IMR-90 (cell line): Measurements from ENCODE around the gene KRT37. TPM values are rescaled to one million over a fixed set of nuclear protein-coding genes. Genes with fewer than 3 reads are reported as not detected.

Experiments used
- ATAC-seq: fragments of 200-7000 bp; cut with Tn5 transposase; 2 replicates; pipeline ENCODE4 v1.9.1; 2020; ENCODE audit warnings: low read depth, mild to moderate bottlenecking, moderate library complexity
- BruUV-seq: library from RNA; stranded (reverse); fragments of 400-500 nt; replicated peaks from 2 replicates; lab custom pipeline; 2021; lab: Mats Ljungman, UMichigan
- CTCF ChIA-PET: fragments of 300-600 bp; formaldehyde crosslinking; extraction: SDS; loops from one replicate; lab custom pipeline; 2021; ENCODE audit warnings: antibody characterized with exemption; lab: Yijun Ruan, JAX
- POLR2A ChIA-PET: fragments of 300-600 bp; sonication (Branson Sonifier 250); formaldehyde crosslinking; loops from one replicate; lab custom pipeline; 2022; ENCODE audit warnings: antibody characterized with exemption; ENCODE audit not compliant: unreplicated experiment; lab: Charles Lee
- DNase-seq: peaks from one replicate; pipeline ENCODE4 v3.0.0; 2013
- H2AFZ ChIP-seq: replicated peaks from 2 replicates; pipeline ENCODE3; 2013; ENCODE audit warnings: low read length, mild to moderate bottlenecking; ENCODE audit not compliant: poor library complexity
- H2AK5ac ChIP-seq: 2 replicates; pipeline ENCODE4 v1.6.1; 2013; ENCODE audit warnings: low read depth, low read length, inconsistent platforms
- H2AK9ac ChIP-seq: replicated peaks from 2 replicates; pipeline ENCODE3; 2013; ENCODE audit warnings: mild to moderate bottlenecking, low read depth, low read length, moderate library complexity; ENCODE audit not compliant: poor library complexity
- H2BK120ac ChIP-seq: 2 replicates; pipeline ENCODE4 v1.6.1; 2013; ENCODE audit warnings: low read depth, low read length, inconsistent platforms
- H2BK15ac ChIP-seq: 3 replicates; pipeline ENCODE4 v1.6.1; 2013; ENCODE audit warnings: low read depth, low read length, inconsistent platforms
- H2BK20ac ChIP-seq: 2 replicates; pipeline ENCODE4 v1.6.1; 2013; ENCODE audit warnings: low read depth, mild to moderate bottlenecking, inconsistent platforms, low read length, moderate library complexity
- H2BK5ac ChIP-seq: 2 replicates; pipeline ENCODE4 v1.6.1; 2013; ENCODE audit warnings: mild to moderate bottlenecking, low read depth, low read length, inconsistent platforms; ENCODE audit not compliant: poor library complexity, severe bottlenecking
- H3K14ac ChIP-seq: replicated peaks from 2 replicates; pipeline ENCODE4 v1.6.1; 2013; ENCODE audit warnings: low read depth, low read length, inconsistent platforms
- H3K18ac ChIP-seq: 2 replicates; pipeline ENCODE4 v1.6.1; 2013; ENCODE audit warnings: low read depth, low read length, control low read depth
- H3K23ac ChIP-seq: 2 replicates; pipeline ENCODE4 v1.6.1; 2013; ENCODE audit warnings: low read depth, low read length, inconsistent platforms
- H3K27ac ChIP-seq: 2 replicates; pipeline ENCODE4 v1.5.1; 2013; ENCODE audit warnings: mild to moderate bottlenecking, control low read depth, low read length; ENCODE audit not compliant: insufficient read depth
- H3K27me3 ChIP-seq: 2 replicates; pipeline ENCODE4 v1.6.1; 2013; ENCODE audit warnings: low read length; ENCODE audit not compliant: control insufficient read depth, insufficient read depth
- H3K36me3 ChIP-seq: 2 replicates; pipeline ENCODE4 v1.6.1; 2013; ENCODE audit warnings: low read length, mixed read lengths; ENCODE audit not compliant: control insufficient read depth, insufficient read depth
- H3K4ac ChIP-seq: 2 replicates; pipeline ENCODE4 v1.6.1; 2013; ENCODE audit warnings: low read depth, low read length, inconsistent platforms
- H3K4me1 ChIP-seq: 2 replicates; pipeline ENCODE4 v1.6.1; 2013; ENCODE audit warnings: low read length, mixed read lengths; ENCODE audit not compliant: control insufficient read depth, insufficient read depth
- H3K4me2 ChIP-seq: 2 replicates; pipeline ENCODE4 v1.6.1; 2013; ENCODE audit warnings: low read depth, mild to moderate bottlenecking, control low read depth, low read length, moderate library complexity
- H3K4me3 ChIP-seq: 2 replicates; pipeline ENCODE4 v1.5.1; 2013; ENCODE audit warnings: low read depth, mild to moderate bottlenecking, control low read depth, low read length, moderate library complexity; ENCODE audit not compliant: insufficient read depth
- H3K56ac ChIP-seq: 2 replicates; pipeline ENCODE4 v1.6.1; 2013; ENCODE audit warnings: low read length, inconsistent platforms; ENCODE audit not compliant: insufficient read depth; ENCODE audit errors: extremely low read depth
- H3K79me1 ChIP-seq, 2 experiments: 2 replicates each; pipeline ENCODE4 v1.6.1; 2013; ENCODE audit warnings: low read length in 2 of 2, inconsistent platforms in 1 of 2, low read depth in 1 of 2
- H3K9ac ChIP-seq: 2 replicates; pipeline ENCODE4 v1.6.1; 2013; ENCODE audit warnings: low read depth, low read length, control low read depth
- H3K9me1 ChIP-seq: 2 replicates; pipeline ENCODE4 v1.6.1; 2013; ENCODE audit warnings: low read length, inconsistent platforms; ENCODE audit not compliant: insufficient read depth
- H3K9me3 ChIP-seq: 2 replicates; pipeline ENCODE4 v1.6.1; 2013; ENCODE audit warnings: low read length; ENCODE audit not compliant: control insufficient read depth, insufficient read depth
- H4K20me1 ChIP-seq: 2 replicates; pipeline ENCODE4 v1.6.1; 2013; ENCODE audit warnings: low read length, inconsistent platforms; ENCODE audit not compliant: insufficient read depth
- H4K5ac ChIP-seq: 2 replicates; pipeline ENCODE4 v1.6.1; 2013; ENCODE audit warnings: mild to moderate bottlenecking, low read depth, low read length, control low read depth
- H4K8ac ChIP-seq, 2 experiments: 2 replicates each; pipeline ENCODE4 v1.6.1; 2013; ENCODE audit warnings: low read depth in 2 of 2, low read length in 2 of 2, control low read depth in 1 of 2, inconsistent platforms in 1 of 2
- H4K91ac ChIP-seq: 2 replicates; pipeline ENCODE4 v1.6.1; 2013; ENCODE audit warnings: low read depth, low read length, inconsistent platforms; ENCODE audit not compliant: insufficient read depth
- CHD1 ChIP-seq: IDR thresholded peaks from 2 replicates; pipeline ENCODE4 v1.6.1; 2012; ENCODE audit warnings: low read depth, low read length, improper control_type of control experiment
- NFE2L2 ChIP-seq: fragments of 150-350 bp; IDR thresholded peaks from 2 replicates; pipeline ENCODE4 v1.6.1; 2016; ENCODE audit warnings: low read depth, mild to moderate bottlenecking, low read length
- POLR2A ChIP-seq: IDR thresholded peaks from 2 replicates; pipeline ENCODE4 v1.6.1; 2012; ENCODE audit warnings: mild to moderate bottlenecking, low read depth, low read length
- RCOR1 ChIP-seq: IDR thresholded peaks from 2 replicates; pipeline ENCODE4 v1.6.1; 2012; ENCODE audit warnings: mild to moderate bottlenecking, low read length, improper control_type of control experiment; ENCODE audit not compliant: insufficient replicate concordance
- WGBS, 2 experiments: methylation state at CpG; one replicate each; pipeline versions ENCODE4 v1.1.5 to v1.1.7; 2013; ENCODE audit warnings: missing lambda C conversion rate in 2 of 2; ENCODE audit not compliant: insufficient read length in 1 of 2; ENCODE audit errors: extremely low coverage in 2 of 2; 5-methylcytosine and 5-hydroxymethylcytosine counted together
- dilution Hi-C: fragments of 300-500 bp; cut with HindIII; formaldehyde crosslinking; loops from one replicate; pipeline ENCODE4 v1.14.3; 2018; ENCODE audit warnings: low sequenced_read_pairs; ENCODE audit not compliant: unreplicated experiment
- in situ Hi-C: fragments of 300-500 bp; cut with MboI; formaldehyde crosslinking; loops from 3 replicates; pipeline ENCODE4 v1.14.3; 2019; ENCODE audit warnings: low sequenced_read_pairs, inconsistent platforms, mixed read lengths
- intact Hi-C: fragments of 100-400 bp; cut with micrococcal nuclease; formaldehyde crosslinking; loops from 2 replicates; pipeline ENCODE4 v1.10.0; 2022
- polyA plus RNA-seq, 3 experiments: library from polyadenylated mRNA; depleted of rRNA; stranded (reverse); fragments of >200 nt; gene quantifications; 2 replicates each; pipeline ENCODE4 v1.2.3, GENCODE V29; 2012; ENCODE audit warnings: low replicate concordance in 1 of 3
- total RNA-seq: library from RNA; depleted of rRNA; stranded (reverse); fragments of >200 nt; gene quantifications from 2 replicates; pipeline ENCODE4 v1.2.3, GENCODE V29; 2012
- TF ChIP-seq, protein P1 (sequence below): fragments of 150-350 bp; IDR thresholded peaks from 2 replicates; pipeline ENCODE4 v1.6.1; 2016; ENCODE audit warnings: low read depth, mild to moderate bottlenecking, low read length, moderate library complexity, borderline replicate concordance
- TF ChIP-seq, protein P2 (sequence below): conservative IDR thresholded peaks from 2 replicates; pipeline ENCODE4 v1.5.1; 2012; ENCODE audit warnings: mild to moderate bottlenecking, low read depth, low read length, improper control_type of control experiment
- TF ChIP-seq, protein P3 (sequence below): fragments of 150-350 bp; IDR thresholded peaks from 2 replicates; pipeline ENCODE4 v1.6.1; 2017; ENCODE audit warnings: mild to moderate bottlenecking, antibody characterized with exemption, low read length, low read depth

Gene KRT37
- total and polyA plus RNA-seq, 2 of the 4 experiments (the other 2 are of a cell fraction) = not detected

DNA sequence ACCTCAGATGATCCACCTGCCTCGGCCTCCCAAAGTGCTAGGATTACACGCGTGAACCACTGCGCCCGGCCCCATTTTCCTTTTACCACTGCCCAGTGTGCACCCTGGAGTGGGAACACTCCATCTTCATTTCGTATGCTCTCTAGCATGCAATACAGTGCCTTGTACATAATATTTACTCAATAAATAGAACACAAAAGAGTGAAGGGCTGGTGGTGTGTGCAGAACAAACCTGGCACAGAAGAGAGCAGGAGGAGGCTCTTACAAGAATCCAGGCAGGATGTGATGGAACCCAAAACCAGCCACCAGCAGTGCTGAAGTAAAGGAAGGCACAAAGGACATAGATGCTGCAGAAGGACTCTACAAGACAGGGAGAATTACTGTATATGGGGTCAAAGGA, 7.3 kb downstream of the KRT37 start:
- Histone ChIP-seq H3K9ac (no peak overlapping the region), H3K4me2 (no peak overlapping the region), H3K4me1 (peaks cover 36% of the 10 kb centered on the region), H2BK120ac (peak overlapping the region; percentile 56), H2BK5ac (peak overlapping the region; percentile 36), H3K27me3 (no peaks in the 10 kb centered on the region), H4K8ac (peak overlapping the region; percentile 58 to 67; a peak in 3 of 4 replicates), H4K91ac (peak overlapping the region; percentile 62), H2AK9ac (peak overlapping the region; percentile 9), H2AK5ac (peak overlapping the region; percentile 85), H3K27ac (peak overlapping the region; percentile 11; the same call in 1 of the 2 replicates), H3K4me3 (no peak overlapping the region), H2AFZ (peak overlapping the region; percentile 1), H3K9me1 (peaks cover 29% of the 10 kb centered on the region), H3K18ac (peak overlapping the region; percentile 74; the same call in 1 of the 2 replicates), H3K79me1 (no peaks in the 10 kb centered on the region), H3K14ac (peak overlapping the region; percentile 89), H3K36me3 (no peaks in the 10 kb centered on the region), H3K23ac (0 out of 2 replicates have a peak overlapping the region, but pooled peaks have one; percentile 58), H3K4ac (peak overlapping the region; percentile 65), H3K56ac (no peak overlapping the region), H2BK15ac (peak overlapping the region; percentile 75), H2BK20ac (peak overlapping the region; percentile 54), H3K9me3 (no peaks in the 10 kb centered on the region), H4K20me1 (no peaks in the 10 kb centered on the region), H4K5ac (peak overlapping the region; percentile 83)
- ChIA-PET POLR2A (no interaction called here), CTCF (no interaction called here)
- dilution Hi-C loops (no loop called here), in situ Hi-C loops (no loop called here), intact Hi-C loops (no loop called here)
- BruUV-seq = no TSS peak
- DNase-seq = no peak
- 96% methylated on average over 5 of the region's 6 CpGs; no CpG with 5 or more reads in 1 of the 2 experiments for WGBS, 2 experiments
- TF ChIP-seq, protein P1, sequence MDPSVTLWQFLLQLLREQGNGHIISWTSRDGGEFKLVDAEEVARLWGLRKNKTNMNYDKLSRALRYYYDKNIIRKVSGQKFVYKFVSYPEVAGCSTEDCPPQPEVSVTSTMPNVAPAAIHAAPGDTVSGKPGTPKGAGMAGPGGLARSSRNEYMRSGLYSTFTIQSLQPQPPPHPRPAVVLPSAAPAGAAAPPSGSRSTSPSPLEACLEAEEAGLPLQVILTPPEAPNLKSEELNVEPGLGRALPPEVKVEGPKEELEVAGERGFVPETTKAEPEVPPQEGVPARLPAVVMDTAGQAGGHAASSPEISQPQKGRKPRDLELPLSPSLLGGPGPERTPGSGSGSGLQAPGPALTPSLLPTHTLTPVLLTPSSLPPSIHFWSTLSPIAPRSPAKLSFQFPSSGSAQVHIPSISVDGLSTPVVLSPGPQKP = no peak
- TF ChIP-seq, protein P2, sequence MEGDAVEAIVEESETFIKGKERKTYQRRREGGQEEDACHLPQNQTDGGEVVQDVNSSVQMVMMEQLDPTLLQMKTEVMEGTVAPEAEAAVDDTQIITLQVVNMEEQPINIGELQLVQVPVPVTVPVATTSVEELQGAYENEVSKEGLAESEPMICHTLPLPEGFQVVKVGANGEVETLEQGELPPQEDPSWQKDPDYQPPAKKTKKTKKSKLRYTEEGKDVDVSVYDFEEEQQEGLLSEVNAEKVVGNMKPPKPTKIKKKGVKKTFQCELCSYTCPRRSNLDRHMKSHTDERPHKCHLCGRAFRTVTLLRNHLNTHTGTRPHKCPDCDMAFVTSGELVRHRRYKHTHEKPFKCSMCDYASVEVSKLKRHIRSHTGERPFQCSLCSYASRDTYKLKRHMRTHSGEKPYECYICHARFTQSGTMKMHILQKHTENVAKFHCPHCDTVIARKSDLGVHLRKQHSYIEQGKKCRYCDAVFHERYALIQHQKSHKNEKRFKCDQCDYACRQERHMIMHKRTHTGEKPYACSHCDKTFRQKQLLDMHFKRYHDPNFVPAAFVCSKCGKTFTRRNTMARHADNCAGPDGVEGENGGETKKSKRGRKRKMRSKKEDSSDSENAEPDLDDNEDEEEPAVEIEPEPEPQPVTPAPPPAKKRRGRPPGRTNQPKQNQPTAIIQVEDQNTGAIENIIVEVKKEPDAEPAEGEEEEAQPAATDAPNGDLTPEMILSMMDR = no peak
- TF ChIP-seq, protein P3, sequence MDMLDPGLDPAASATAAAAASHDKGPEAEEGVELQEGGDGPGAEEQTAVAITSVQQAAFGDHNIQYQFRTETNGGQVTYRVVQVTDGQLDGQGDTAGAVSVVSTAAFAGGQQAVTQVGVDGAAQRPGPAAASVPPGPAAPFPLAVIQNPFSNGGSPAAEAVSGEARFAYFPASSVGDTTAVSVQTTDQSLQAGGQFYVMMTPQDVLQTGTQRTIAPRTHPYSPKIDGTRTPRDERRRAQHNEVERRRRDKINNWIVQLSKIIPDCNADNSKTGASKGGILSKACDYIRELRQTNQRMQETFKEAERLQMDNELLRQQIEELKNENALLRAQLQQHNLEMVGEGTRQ = no peak
- no peak for TF ChIP-seq CHD1
- TF ChIP-seq RCOR1 = no peak
- TF ChIP-seq NFE2L2 = no peak
- TF ChIP-seq POLR2A = no peak
- no peak for ATAC-seq
